ENCODE data around the gene PRR12. TPM values are rescaled to one million over a fixed set of nuclear protein-coding genes. Genes with fewer than 3 reads are reported as not detected.
"Not testable (repeated sequence)": the region's sequence is repeated elsewhere in the genome, so short reads cannot be mapped to it uniquely, and the experiment has no call there.

The PRR12 gene
- total RNA-seq, 4 donors from 2014 or later: 13.5 to 39.6 (median 28.1) TPM

DNA sequence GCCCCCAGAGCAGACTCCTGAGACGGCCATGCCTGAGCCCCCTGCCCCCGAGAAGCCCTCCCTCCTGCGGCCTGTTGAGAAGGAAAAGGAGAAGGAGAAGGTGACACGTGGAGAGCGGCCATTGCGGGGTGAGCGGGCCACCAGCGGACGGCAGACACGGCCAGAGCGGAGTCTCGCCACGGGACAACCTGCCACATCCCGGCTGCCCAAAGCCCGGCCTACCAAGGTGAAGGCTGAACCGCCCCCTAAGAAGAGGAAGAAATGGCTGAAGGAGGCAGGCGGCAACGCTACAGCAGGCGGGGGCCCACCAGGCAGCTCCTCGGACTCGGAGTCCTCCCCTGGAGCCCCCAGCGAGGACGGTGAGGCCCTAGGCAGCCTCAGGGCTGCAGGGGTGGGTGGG lies 24.9 kb downstream of the PRR12 start:
- Histone ChIP-seq H3K4me3 (no peak overlapping the region), H3K9me3 (no peaks in the 10 kb centered on the region), H3K27me3 (no peaks in the 10 kb centered on the region), H3K36me3 (peaks cover 0 to 71% (median 0%) of the 10 kb centered on the region in 3 donors), H3K27ac (no peak overlapping the region), H3K4me1 (no peaks in the 10 kb centered on the region)
- TF ChIP-seq POLR2A (IDR thresholded peaks at IDR 0.05): no peak
- TF ChIP-seq, protein P1, sequence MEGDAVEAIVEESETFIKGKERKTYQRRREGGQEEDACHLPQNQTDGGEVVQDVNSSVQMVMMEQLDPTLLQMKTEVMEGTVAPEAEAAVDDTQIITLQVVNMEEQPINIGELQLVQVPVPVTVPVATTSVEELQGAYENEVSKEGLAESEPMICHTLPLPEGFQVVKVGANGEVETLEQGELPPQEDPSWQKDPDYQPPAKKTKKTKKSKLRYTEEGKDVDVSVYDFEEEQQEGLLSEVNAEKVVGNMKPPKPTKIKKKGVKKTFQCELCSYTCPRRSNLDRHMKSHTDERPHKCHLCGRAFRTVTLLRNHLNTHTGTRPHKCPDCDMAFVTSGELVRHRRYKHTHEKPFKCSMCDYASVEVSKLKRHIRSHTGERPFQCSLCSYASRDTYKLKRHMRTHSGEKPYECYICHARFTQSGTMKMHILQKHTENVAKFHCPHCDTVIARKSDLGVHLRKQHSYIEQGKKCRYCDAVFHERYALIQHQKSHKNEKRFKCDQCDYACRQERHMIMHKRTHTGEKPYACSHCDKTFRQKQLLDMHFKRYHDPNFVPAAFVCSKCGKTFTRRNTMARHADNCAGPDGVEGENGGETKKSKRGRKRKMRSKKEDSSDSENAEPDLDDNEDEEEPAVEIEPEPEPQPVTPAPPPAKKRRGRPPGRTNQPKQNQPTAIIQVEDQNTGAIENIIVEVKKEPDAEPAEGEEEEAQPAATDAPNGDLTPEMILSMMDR (IDR thresholded peaks at IDR 0.05): no peak
- DNase-seq: no peak

- Histone ChIP-seq H3K4me3 (no peak overlapping the region), H3K27ac (no peak overlapping the region), H3K27me3 (no peaks in the 10 kb centered on the region), H3K9me3 (no peaks in the 10 kb centered on the region), H3K4me1 (no peaks in the 10 kb centered on the region), H3K36me3 (peaks cover 0 to 73% (median 0%) of the 10 kb centered on the region in 3 donors)
- TF ChIP-seq POLR2A (IDR thresholded peaks at IDR 0.05): no peak
- TF ChIP-seq, protein P1 (IDR thresholded peaks at IDR 0.05): no peak
- no peak for DNase-seq
Measured at GRCh38 chr19:49616532-49616931, 25.6 kb downstream of the PRR12 start.

- no peak overlapping the region for H3K27ac ChIP-seq
- peaks cover 0 to 76% (median 0%) of the 10 kb centered on the region in 3 donors for H3K36me3 ChIP-seq
- TF ChIP-seq, protein P1 (IDR thresholded peaks at IDR 0.05): no peak
- TF ChIP-seq POLR2A (IDR thresholded peaks at IDR 0.05): no peak
- no peak for DNase-seq
- no peaks in the 10 kb centered on the region for H3K27me3 ChIP-seq
- H3K4me3 ChIP-seq: no peak overlapping the region
- H3K4me1 ChIP-seq: no peaks in the 10 kb centered on the region
- H3K9me3 ChIP-seq: no peaks in the 10 kb centered on the region
Measured at GRCh38 chr19:49616945-49617344, 26.0 kb downstream of the PRR12 start.

DNA sequence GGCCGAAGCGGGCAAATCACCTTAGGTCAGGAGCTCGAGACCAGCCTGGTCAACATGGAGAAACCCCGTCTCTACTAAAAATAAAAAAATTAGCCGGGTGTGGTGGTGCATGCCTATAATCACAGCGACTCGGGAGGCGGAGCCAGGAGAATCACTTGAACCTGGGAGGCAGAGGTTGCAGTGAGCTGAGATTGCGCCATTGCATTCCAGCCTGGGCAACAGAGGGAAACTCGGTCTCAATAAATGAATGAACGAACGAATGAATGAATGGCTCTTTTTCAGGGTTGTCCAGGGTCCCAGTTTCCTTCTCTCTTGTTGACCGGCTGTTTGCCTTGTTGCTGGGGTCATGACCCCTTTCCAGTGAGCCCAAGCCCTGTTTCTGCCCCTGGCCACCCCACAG lies 26.9 kb downstream of the PRR12 start:
- not testable (repeated sequence) for H3K4me3 ChIP-seq, H3K27me3 ChIP-seq, H3K27ac ChIP-seq, H3K4me1 ChIP-seq, DNase-seq, H3K9me3 ChIP-seq
- H3K36me3 ChIP-seq: peaks cover 0 to 80% (median 0%) of the 10 kb centered on the region in 3 donors

GRCh38 chr19:49624967-49625910 lies 34.3 kb downstream of the PRR12 start:
- Histone ChIP-seq H3K9me3 (no peaks in the 10 kb centered on the region), H3K27me3 (no peaks in the 10 kb centered on the region), H3K4me1 (no peaks in the 10 kb centered on the region), H3K4me3 (no peak overlapping the region), H3K27ac (no peak overlapping the region), H3K36me3 (peaks cover 0 to 43% (median 0%) of the 10 kb centered on the region in 3 donors)
- no peak for TF ChIP-seq POLR2A (IDR thresholded peaks at IDR 0.05)
- TF ChIP-seq, protein P1 (IDR thresholded peaks at IDR 0.05): no peak
- no peak for DNase-seq

DNA sequence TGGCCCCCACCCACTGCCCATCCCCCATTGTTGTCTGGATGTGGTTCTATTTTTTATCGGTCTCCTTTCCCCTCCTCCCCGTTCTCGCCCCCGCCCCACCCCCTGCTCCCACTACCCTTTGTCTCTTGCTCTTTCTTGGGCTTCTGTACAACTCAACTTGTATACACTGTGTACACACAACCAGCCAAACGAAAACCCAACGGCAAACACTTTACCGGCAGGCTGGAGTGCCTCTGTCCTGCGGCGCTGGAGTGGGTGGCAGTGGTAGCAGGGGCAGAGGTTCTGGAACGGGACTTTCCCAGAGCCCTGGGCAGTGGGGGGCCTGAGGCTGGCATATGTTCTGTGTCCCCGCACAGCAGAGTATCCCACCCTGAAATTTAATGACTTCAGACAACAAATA lies 35.2 kb downstream of the PRR12 start:
- Histone ChIP-seq H3K4me1 (peaks cover 0 to 6% (median 0%) of the 10 kb centered on the region in 4 donors), H3K36me3 (peaks cover 0 to 33% (median 0%) of the 10 kb centered on the region in 3 donors), H3K9me3 (no peaks in the 10 kb centered on the region), H3K4me3 (no peak overlapping the region), H3K27ac (no peak overlapping the region), H3K27me3 (no peaks in the 10 kb centered on the region)
- DNase-seq: no peak
- TF ChIP-seq, protein P1 (IDR thresholded peaks at IDR 0.05): no peak
- TF ChIP-seq POLR2A (IDR thresholded peaks at IDR 0.05): no peak

Measured in Peyer's patch (tissue), 4 donors.